ENCODE data around the gene DARS2. TPM values are rescaled to one million over a fixed set of nuclear protein-coding genes. Genes with fewer than 3 reads are reported as not detected.

DARS2 gene
- total and polyA plus RNA-seq, 11 donors = 5.5 to 25.1 (median 14.7) TPM

- H3K9me3 ChIP-seq = no peaks in the 10 kb centered on the region
- no peak overlapping the region for H3K4me3 ChIP-seq
- ATAC-seq = no peak
- no peak for DNase-seq
- WGBS, 4 donors = 71 to 84% (median 77%) methylated on average over 1 of the region's 1 CpG
- H3K36me3 ChIP-seq = peaks cover 0 to 9% (median 0%) of the 10 kb centered on the region in 9 donors
- no peak overlapping the region for H3K27ac ChIP-seq
- intact Hi-C loops (cut with DNase I) = no loop called here
- TF ChIP-seq CTCF (IDR thresholded peaks at IDR 0.05) (no peak), POLR2A (IDR thresholded peaks at IDR 0.05) (no peak)
- H3K27me3 ChIP-seq = no peaks in the 10 kb centered on the region
- peaks cover 0 to 16% (median 3%) of the 10 kb centered on the region in 12 donors for H3K4me1 ChIP-seq
Observed at GRCh38 chr1:173818459-173818858, 6.0 kb upstream of the DARS2 start.

- Histone ChIP-seq H3K27me3 (no peaks in the 10 kb centered on the region), H3K9me3 (no peaks in the 10 kb centered on the region), H3K36me3 (peaks cover 0 to 9% (median 0%) of the 10 kb centered on the region in 9 donors), H3K4me1 (peaks cover 0 to 24% (median 8%) of the 10 kb centered on the region in 12 donors), H3K4me3 (no peak overlapping the region), H3K27ac (no peak overlapping the region)
- intact Hi-C loops (cut with DNase I) = loop anchor here (5.0 to 10.0 kb wide), 6 partner anchors 104 to 1079 kb away; partner anchors contain the start of genes KLHL20 (in 1 of the 10) and PRDX6 (in 1 of the 10)
- ATAC-seq (no peak), DNase-seq (no peak)
- 93 to 97% (median 94%) methylated on average over 4 of the region's 4 CpGs for WGBS, 4 donors
- TF ChIP-seq POLR2A (IDR thresholded peaks at IDR 0.05) = no peak
- no peak for TF ChIP-seq CTCF (IDR thresholded peaks at IDR 0.05)
Observed at GRCh38 chr1:173821680-173822079, 2.8 kb upstream of the DARS2 start.

GRCh38 chr1:173823781-173824314, 625 bp upstream of the DARS2 start:
- no peak for TF ChIP-seq POLR2A (IDR thresholded peaks at IDR 0.05)
- no peak for TF ChIP-seq CTCF (IDR thresholded peaks at IDR 0.05)
- no peak for ATAC-seq
- intact Hi-C loops (cut with DNase I) = loop anchor here (1.0 to 10.0 kb wide), 12 partner anchors 44 to 1082 kb away; partner anchors contain the start of genes ZBTB37 (in 2 of the 10), KLHL20 (in 1 of the 10) and PRDX6 (in 1 of the 10)
- Histone ChIP-seq H3K9me3 (no peaks in the 10 kb centered on the region), H3K4me1 (peaks cover 0 to 29% (median 8%) of the 10 kb centered on the region in 12 donors), H3K27me3 (no peaks in the 10 kb centered on the region), H3K36me3 (peaks cover 0 to 5% (median 0%) of the 10 kb centered on the region in 9 donors), H3K27ac (peak overlapping the region in 11 of 12 donors; percentile 87 to 97 (median 94)), H3K4me3 (peak overlapping the region; percentile 50 to 98 (median 78))
- DNase-seq = no peak
- whole genome bisulfite sequencing, 4 donors = 0% methylated on average over 12 to 25 of the region's 25 CpGs

- 92 to 97% (median 94%) methylated on average over 2 of the region's 2 CpGs for WGBS, 4 donors
- Histone ChIP-seq H3K27me3 (no peaks in the 10 kb centered on the region), H3K27ac (no peak overlapping the region), H3K36me3 (peaks cover 0 to 32% (median 26%) of the 10 kb centered on the region in 9 donors), H3K4me3 (no peak overlapping the region), H3K4me1 (peaks cover 0 to 22% (median 8%) of the 10 kb centered on the region in 12 donors), H3K9me3 (no peaks in the 10 kb centered on the region)
- no peak for TF ChIP-seq POLR2A (IDR thresholded peaks at IDR 0.05)
- TF ChIP-seq CTCF (IDR thresholded peaks at IDR 0.05) = no peak
- intact Hi-C loops (cut with DNase I) = loop anchor here in 5 of 10 donors (5.0 to 10.0 kb wide), 3 partner anchors 113 to 1083 kb away; partner anchors contain the start of gene KLHL20 (in 1 of the 5)
- DNase-seq (no peak), ATAC-seq (no peak)
Observed at GRCh38 chr1:173827611-173828010, 3.1 kb downstream of the DARS2 start.
